Activated CD4-positive, alpha-beta T cell treated with anti-CD3 and anti-CD28 coated beads, Interleukin-2, amount 50 U/mL, for 16 hours (primary cell): ENCODE data around the gene ARAP3.
A peak's percentile ranks its signal among the peaks of the same experiment; 100 is the strongest.

Source experiments
- DNase-seq: peaks from one replicate; pipeline ENCODE4 v3.0.0-alpha.2; 2020

Gene ARAP3

GRCh38 chr5:141701360-141702119, 19.5 kb upstream of the ARAP3 start:
- DNase-seq = no peak

DNA sequence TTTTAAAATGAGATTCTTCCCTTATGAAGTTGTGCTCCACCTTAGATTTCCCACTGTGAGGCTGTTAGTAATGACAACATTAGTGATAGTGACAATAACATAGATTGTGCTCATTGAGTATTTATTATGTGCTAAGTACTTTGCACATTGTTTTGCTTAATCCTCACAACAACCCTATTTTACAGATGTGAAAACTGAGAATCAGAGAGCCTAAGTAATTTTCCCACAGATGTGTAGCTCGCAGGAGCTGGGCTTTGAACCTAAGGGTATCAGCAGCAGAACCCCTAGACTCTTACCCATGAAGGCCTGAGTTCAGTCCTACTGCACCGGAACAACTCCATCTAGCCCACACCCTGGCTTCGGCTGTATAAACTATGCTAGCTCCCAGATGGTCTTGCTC, 15.6 kb upstream of the ARAP3 start:
- DNase-seq = no peak

DNA sequence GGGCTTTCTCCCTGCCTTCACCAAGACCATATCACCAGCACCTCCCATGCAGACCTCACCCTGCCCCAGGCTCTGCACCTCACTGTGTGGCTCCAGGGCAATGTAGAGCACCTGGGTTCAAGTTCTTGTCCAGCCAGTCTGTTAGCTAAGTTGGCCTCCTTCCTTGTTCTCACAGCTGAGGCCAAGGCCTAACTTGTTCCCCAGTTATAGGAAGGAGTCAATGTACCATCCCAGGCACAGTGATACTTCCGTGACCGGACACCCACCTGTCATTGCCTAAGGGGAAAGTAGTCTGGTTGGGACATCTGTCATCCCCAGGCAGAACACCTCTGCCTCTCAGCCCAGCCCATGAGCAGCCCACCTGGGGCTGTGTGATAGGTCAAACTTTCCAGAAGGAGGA, 14.4 kb upstream of the ARAP3 start:
- DNase-seq = no peak

DNA sequence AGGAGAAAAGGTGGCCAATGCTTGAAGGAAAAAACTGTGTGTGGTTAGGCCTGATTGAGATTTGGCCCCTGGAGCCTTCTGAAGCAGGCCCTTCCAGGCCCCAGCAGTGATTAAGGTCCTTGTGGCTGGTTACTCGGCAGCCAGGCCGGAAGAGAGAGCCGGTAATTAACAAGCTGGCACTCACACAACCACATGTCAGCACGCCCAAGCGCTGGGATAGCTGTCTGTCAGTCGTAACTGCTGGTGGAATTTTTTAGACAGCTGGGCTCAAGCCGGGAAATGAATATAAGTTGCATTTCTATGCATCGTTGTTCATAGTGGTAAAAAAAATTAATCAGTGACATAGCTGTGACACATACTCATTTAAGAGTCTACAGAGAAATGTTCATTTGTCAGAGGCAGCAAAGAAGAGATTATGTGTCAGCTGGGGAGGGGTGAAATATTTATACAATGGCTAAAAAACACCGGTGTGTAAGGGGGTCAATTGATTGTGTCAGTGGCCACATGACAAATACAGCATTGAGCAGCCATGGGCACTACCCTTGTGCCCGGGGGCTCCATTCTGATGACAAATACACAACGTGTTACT, 13.7 kb upstream of the ARAP3 start:
- no peak for DNase-seq

DNA sequence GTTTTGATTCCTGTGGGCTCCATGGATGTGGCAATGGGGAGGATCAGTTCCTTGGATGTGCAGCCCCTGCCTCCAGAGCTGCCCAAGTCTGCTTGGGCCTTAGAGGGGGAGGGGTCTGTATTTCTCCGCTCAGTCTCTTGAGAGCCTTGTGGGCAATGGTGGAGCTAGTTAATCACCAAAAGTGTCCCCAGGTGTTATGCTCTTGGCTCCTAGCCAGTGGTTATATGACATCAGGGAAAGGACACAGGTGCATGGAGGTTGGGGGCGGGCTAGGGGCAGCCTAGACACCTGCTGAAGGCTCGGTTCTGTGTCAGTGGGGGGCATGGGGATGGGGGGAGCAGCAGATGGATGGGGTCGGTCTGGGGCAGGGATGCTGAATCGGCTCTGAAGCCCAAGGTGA, 12.4 kb upstream of the ARAP3 start:
- no peak for DNase-seq

GRCh38 chr5:141692919-141693725, 11.1 kb upstream of the ARAP3 start:
- DNase-seq = peak; percentile 89

- no peak for DNase-seq
Observed at GRCh38 chr5:141692533-141692888, 10.5 kb upstream of the ARAP3 start.

GRCh38 chr5:141691867-141692532, 10.0 kb upstream of the ARAP3 start:
- DNase-seq = peak; percentile 91

DNA sequence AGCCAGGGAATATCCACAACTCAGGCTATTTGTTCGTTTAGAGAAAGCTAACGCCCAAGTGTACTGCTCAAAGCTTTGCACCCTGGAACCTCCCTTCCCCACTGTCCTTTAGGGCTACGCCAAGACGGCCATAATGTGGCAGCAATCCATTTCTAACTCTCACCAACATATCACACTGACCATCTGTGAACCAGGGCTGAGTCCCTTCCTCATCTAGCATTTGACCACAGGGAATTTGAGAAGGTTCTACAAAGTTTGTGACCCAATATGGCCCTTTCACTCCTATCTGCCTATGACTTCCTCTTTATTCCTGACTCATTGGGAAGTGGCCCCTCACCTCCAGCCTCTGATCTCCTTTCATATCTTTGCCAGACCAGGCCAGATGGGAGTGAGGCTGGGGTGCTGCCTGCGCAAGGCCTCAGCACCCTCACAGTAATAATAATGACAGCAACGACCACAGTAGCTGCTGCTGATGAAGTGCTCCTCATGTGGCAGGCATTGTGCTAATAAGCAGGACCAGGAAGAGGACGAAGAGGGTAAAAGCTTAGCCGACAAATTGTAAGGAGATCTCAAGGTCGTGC, 9.3 kb upstream of the ARAP3 start:
- DNase-seq = no peak

DNA sequence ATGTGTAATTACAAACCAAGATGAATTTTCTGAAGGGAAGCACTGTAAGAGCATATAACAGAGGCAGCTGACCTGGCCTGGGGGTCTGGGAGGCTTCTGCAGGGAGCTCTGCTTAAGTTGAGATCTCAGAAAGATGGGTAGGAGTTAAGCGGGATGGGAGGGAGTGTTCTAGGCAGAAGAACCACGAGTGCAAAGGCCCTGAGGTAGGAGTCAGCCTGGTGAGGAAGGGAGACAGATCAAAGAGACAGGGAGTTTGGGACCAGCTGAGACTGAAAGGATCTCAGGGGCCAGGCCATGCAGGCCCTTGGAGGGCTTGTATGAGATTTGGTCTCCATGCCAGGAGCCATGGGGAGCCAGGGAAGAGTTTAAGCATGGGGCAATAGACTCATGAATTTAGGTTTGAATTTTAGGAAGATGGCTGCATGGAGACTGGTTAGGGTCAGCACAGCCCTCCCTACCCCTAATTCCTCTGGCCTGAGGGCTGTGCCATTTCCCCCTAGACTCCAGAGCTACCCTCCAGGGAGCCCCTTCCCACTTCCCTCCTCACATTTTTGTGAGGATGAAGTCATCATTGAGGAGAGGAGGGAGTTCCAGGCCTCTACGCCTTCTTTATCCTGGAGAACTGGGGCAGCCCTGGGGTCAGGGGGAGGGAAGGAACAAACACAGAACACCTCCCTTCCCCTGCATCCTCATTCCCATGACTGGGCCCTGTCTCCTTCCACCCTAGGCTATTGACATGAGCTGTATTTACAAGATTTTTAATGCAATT, 4.8 kb upstream of the ARAP3 start:
- DNase-seq = no peak

GRCh38 chr5:141685591-141685990, 3.6 kb upstream of the ARAP3 start:
- no peak for DNase-seq

- no peak for DNase-seq
Observed at GRCh38 chr5:141683596-141684141, 1.6 kb upstream of the ARAP3 start.

DNA sequence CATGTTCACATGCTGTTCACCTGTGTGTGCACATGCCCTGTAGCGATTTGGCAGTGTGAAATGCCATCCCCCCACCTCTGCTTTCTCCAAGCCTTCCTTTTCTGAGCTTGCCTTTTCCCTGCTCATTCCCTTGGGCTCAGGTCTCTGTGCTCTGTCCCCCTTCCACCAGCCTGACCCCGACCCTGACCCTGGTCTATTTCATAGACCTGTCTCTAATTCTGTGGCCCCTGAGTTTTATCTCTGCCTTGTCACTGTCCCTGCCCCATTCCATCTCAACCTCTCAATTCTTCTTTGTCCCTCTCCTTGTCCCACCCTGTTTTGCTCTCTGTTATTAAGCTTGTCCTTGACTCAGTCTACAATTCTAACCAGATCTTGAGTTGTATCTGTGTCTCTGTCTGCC, 735 bp downstream of the ARAP3 start:
- no peak for DNase-seq

- DNase-seq = no peak
Observed at GRCh38 chr5:141680751-141681201, 1.3 kb downstream of the ARAP3 start.

GRCh38 chr5:141680178-141680577, 1.9 kb downstream of the ARAP3 start:
- no peak for DNase-seq

GRCh38 chr5:141677415-141677814, 4.6 kb downstream of the ARAP3 start:
- DNase-seq = no peak

DNA sequence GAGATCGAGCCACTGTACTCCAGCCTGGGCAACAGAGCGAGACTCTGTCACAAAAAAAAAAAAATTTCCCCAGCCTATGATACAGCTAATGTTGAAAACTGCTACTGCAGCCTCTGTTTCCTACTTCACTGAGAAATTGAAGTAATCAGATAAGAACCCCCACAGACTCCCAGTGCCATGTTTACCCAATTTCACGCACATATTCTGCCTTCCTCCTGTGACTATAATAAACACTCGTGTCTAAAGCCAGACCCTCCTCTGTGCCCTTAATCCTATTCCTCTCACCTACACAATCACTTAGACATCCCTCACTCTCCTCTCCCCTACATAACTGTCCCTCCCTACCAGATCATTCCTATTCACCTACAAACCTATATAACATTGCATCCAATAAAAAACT, 6.4 kb downstream of the ARAP3 start:
- no peak for DNase-seq

DNA sequence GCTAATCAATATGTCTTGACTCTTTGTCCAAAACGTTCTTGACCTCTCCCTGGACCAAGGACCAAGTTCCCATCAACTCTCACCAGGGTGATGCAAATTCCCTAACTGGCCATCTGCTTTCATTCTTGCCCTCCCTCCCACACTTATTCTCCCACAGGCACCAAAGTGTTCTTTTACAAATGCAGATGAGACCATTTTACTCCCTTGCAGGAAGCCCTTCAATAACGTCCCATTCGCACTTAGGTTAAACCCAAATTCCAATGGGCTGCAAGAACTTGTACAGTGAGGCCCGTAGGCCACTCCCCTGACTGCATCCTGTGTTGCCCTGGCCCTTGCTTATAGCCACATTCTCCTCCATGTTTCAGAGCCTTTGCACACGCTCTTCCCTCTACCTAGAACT, 7.3 kb downstream of the ARAP3 start:
- DNase-seq = no peak

DNA sequence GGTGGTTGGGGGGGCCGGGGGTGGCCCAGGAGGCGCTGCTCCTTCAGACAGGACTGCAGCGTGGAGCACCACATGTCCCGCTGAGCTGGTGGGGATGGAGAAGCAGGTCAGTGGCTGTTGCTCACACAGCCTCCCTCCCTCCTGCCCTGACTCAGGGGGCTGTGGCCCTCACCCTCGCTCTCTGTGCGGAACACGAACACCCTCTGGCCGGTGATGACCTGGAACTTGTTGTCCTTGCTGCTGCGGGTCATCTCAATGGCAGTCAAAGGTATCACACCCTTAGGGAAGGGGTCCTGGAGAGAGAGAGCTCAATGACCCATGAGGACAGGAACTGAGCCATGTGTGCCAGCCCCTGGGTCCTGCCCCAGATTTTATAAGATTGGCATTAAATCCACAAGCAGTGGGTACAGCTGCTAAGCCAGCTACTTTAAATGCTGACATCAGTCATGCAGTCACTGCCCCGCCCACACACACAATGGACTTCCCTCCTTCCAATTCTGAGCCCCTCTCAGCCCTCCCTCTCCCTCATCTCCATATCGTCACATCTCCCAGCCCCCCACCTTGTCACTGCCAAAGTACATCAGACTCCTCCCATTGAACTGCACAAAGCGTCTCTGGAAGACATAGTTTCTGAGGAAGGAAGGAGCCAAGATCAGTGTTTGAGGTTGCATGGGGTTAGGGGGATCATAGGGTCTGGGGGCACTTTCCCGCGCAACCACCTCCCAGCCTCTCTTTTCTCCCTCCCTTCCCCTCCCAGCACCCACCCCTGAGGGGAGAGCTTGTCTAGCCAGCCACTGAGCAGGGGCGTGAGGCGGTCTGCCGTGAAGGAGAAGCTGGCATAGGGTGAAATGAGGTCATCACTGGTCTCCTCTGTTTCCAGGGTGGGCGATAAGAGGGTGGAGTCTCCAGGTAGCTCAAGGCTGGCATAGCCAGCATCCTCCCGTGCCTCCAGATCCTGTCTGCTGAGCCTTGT, 8.9 kb downstream of the ARAP3 start:
- no peak for DNase-seq

DNA sequence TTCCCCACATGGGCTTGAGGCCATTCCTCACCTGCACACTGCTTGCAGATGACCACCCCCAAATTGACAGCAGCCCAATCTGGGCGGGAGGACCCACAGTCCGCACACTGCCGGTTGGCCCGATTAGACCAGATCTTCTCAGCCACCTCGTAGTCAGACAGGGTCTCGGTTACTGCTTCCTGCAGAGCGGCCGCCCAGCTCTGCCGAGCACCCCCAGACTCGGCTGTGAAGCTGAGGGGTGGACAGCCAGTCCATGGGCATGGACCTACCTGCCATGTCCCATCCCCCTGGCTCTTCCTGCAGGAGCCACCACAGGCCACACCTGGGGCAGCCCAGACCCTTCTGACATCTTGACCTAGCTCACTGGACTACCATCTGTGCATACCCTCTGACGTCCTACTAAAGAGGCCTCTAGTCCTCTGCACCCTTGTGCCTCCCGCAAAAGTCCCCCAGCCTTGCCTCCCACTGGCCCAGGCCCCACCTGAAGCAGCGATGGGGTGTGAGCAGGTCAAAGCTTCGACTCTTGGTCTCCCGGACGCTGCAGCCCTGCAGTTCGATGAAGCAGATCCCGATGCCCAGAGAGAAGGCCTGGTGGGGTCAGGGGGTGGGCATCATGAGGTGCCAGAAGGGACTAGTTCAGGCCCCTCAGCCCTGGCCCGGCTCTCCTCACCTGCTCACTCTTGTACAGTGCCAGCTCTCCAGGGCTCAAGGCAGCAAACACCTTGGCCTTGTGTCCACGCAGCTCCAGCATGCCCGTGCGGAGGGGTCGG, 9.8 kb downstream of the ARAP3 start:
- DNase-seq = no peak
